ENCODE measurements around the gene EPYC. TPM values are rescaled to one million over a fixed set of nuclear protein-coding genes. Genes with fewer than 3 reads are reported as not detected.

Gene EPYC
- total and polyA plus RNA-seq, 2 donors (not counting 1 experiment from before 2014, with no cell fraction given) = not detected

DNA sequence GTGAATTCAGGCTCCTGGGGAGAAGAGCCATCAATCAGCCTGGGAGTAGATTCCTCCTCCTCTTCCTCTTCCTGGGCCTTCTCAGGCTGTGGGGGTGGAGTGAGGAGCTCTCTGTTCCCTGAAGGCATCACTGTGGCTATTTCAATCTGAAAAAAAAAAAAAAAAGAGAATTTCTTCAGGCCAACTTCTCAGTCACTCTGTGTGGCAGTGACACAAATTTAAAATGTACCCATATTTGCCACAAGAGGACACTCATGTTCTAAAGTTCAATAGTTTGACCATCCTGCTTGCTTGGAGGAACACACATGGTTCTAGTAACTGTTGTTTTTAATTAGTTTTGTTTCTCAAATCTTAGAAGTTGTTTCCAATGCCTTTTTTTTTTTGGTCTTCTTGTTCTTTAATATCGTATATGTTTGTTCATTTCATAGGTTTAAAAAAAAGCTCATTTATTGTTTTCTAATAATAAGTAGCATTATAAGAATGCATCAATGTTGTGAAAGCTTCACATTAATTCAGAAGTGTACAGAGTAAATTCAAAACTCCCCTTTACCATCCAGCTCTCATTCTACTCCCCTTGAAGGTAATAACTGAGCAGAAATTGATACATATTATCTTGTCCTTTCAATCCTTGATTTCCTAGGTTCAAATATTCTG lies 26.5 kb downstream of the EPYC start:
- Histone ChIP-seq H3K4me3 (ENCODE audit: control extremely low read depth in 1 of 5, extremely low read depth in 1 of 5, insufficient read depth in 1 of 5, low read depth in 2 of 5, low read length in 4 of 5) (no peak overlapping the region), H3K27ac (ENCODE audit: low read length in 2 of 2) (no peak overlapping the region), H3K9ac (ENCODE audit: low read length) (no peak overlapping the region), H3K79me2 (ENCODE audit: control insufficient read depth, insufficient read depth, low read length) (no peaks in the 10 kb centered on the region), H3K4me1 (ENCODE audit: control insufficient read depth in 2 of 2, insufficient read depth in 2 of 2, low read length in 2 of 2) (no peaks in the 10 kb centered on the region), H3K9me3 (ENCODE audit: control extremely low read depth in 1 of 3, control insufficient read depth in 2 of 3, insufficient read depth in 1 of 3, low read length in 2 of 3) (no peaks in the 10 kb centered on the region), H3K36me3 (replicated peaks in 1 of 2; ENCODE audit: control extremely low read depth in 1 of 2, control insufficient read depth in 1 of 2, extremely low read depth in 1 of 2, insufficient read depth in 2 of 2, low read length in 1 of 2) (no peaks in the 10 kb centered on the region), H2AFZ (ENCODE audit: insufficient read depth, low read depth, low read length, poor library complexity, severe bottlenecking) (no peak overlapping the region), H3K27me3 (replicated peaks in 1 of 4; ENCODE audit: control extremely low read depth in 1 of 4, control insufficient read depth in 3 of 4, insufficient read depth in 4 of 4, low read length in 3 of 4) (no peaks in the 10 kb centered on the region), H4K20me1 (ENCODE audit: control insufficient read depth, insufficient read depth, low read length, poor library complexity, severe bottlenecking) (no peaks in the 10 kb centered on the region), H3K4me2 (replicated peaks; ENCODE audit: low read depth, low read length, poor library complexity, severe bottlenecking) (no peak overlapping the region)
- DNase-seq = peak; percentile 15
- POLR2A ChIA-PET = no interaction called here
- Mint-ChIP-seq H3K27me3 (peaks cover 4% of the 10 kb centered on the region), H3K4me3 (no peak overlapping the region), H3K4me1 (no peaks in the 10 kb centered on the region), H3K27ac (no peak overlapping the region), H3K9me3 (ENCODE audit: insufficient read depth) (no peaks in the 10 kb centered on the region)
- CTCF ChIA-PET = interaction anchor here (0.6 to 1.0 kb wide), 3 partner anchors 8 to 348 kb away, joined by 3 read pairs; no protein-coding TSS in a partner anchor
- no CpG with 5 or more reads among the region's 1 CpG for WGBS (ENCODE audit: insufficient coverage)
- ATAC-seq (ENCODE audit: low read depth) = no peak
- intact Hi-C loops (cut with micrococcal nuclease) = loop anchor here (2.0 to 5.0 kb wide), 2 partner anchors 349 to 1674 kb away; no protein-coding TSS in a partner anchor
- TF ChIP-seq, protein P1, sequence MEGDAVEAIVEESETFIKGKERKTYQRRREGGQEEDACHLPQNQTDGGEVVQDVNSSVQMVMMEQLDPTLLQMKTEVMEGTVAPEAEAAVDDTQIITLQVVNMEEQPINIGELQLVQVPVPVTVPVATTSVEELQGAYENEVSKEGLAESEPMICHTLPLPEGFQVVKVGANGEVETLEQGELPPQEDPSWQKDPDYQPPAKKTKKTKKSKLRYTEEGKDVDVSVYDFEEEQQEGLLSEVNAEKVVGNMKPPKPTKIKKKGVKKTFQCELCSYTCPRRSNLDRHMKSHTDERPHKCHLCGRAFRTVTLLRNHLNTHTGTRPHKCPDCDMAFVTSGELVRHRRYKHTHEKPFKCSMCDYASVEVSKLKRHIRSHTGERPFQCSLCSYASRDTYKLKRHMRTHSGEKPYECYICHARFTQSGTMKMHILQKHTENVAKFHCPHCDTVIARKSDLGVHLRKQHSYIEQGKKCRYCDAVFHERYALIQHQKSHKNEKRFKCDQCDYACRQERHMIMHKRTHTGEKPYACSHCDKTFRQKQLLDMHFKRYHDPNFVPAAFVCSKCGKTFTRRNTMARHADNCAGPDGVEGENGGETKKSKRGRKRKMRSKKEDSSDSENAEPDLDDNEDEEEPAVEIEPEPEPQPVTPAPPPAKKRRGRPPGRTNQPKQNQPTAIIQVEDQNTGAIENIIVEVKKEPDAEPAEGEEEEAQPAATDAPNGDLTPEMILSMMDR (IDR thresholded peaks at IDR 0.05) = peak; percentile 44
- no peak for TF ChIP-seq EZH2 (IDR thresholded peaks at IDR 0.05; ENCODE audit: borderline replicate concordance, insufficient read depth, low read depth, low read length, poor library complexity, severe bottlenecking)

DNA sequence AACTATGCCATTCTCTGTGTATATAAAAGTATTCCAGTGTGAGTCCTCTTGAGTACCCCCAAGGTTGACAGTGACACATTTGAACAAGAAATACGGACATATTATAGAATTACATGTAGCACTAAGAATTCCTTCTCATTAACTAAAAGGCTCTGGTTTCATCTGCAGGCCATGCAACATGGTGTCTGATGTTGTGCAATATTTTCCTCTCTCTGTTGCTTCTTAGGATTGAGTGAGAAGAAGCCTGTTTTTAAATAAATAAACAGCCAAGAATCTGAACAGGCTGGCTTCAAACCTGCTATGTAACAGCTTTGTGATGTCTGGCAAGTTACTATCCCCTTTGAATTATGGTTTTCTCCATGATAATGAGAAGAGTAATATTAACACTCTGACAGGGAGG lies 27.5 kb downstream of the EPYC start:
- H3K4me3 Mint-ChIP-seq = no peak overlapping the region
- no peaks in the 10 kb centered on the region for H3K4me1 ChIP-seq (ENCODE audit: control insufficient read depth in 2 of 2, insufficient read depth in 2 of 2, low read length in 2 of 2)

More for the DNA sequence above, 27.5 kb downstream of the EPYC start:
- no peak for DNase-seq
- Mint-ChIP-seq H3K4me1 (no peaks in the 10 kb centered on the region), H3K9me3 (ENCODE audit: insufficient read depth) (no peaks in the 10 kb centered on the region), H3K27me3 (no peaks in the 10 kb centered on the region), H3K27ac (no peak overlapping the region)
- H3K4me2 ChIP-seq (replicated peaks; ENCODE audit: low read depth, low read length, poor library complexity, severe bottlenecking) = no peak overlapping the region
- H3K9me3 ChIP-seq (ENCODE audit: control extremely low read depth in 1 of 3, control insufficient read depth in 2 of 3, insufficient read depth in 1 of 3, low read length in 2 of 3) = no peaks in the 10 kb centered on the region
- H3K4me3 ChIP-seq (ENCODE audit: control extremely low read depth in 1 of 5, extremely low read depth in 1 of 5, insufficient read depth in 1 of 5, low read depth in 2 of 5, low read length in 4 of 5) = no peak overlapping the region
- no peaks in the 10 kb centered on the region for H3K27me3 ChIP-seq (replicated peaks in 1 of 4; ENCODE audit: control extremely low read depth in 1 of 4, control insufficient read depth in 3 of 4, insufficient read depth in 4 of 4, low read length in 3 of 4)
- ChIA-PET CTCF (interaction anchor here (1.1 kb wide), 1 partner anchor 350 kb away, joined by 3 read pairs; no protein-coding TSS in a partner anchor), POLR2A (no interaction called here)
- intact Hi-C loops (cut with micrococcal nuclease) = loop anchor here (5.0 kb wide), 1 partner anchor 1675 kb away; no protein-coding TSS in a partner anchor
- no peak overlapping the region for H3K9ac ChIP-seq (ENCODE audit: low read length)
- H3K36me3 ChIP-seq (replicated peaks in 1 of 2; ENCODE audit: control extremely low read depth in 1 of 2, control insufficient read depth in 1 of 2, extremely low read depth in 1 of 2, insufficient read depth in 2 of 2, low read length in 1 of 2) = no peaks in the 10 kb centered on the region
- H2AFZ ChIP-seq (ENCODE audit: insufficient read depth, low read depth, low read length, poor library complexity, severe bottlenecking) = no peak overlapping the region
- H3K27ac ChIP-seq (ENCODE audit: low read length in 2 of 2) = no peak overlapping the region
- WGBS (ENCODE audit: insufficient coverage) = no CpG with 5 or more reads among the region's 1 CpG
- H4K20me1 ChIP-seq (ENCODE audit: control insufficient read depth, insufficient read depth, low read length, poor library complexity, severe bottlenecking) = no peaks in the 10 kb centered on the region
- no peak for ATAC-seq (ENCODE audit: low read depth)
- no peaks in the 10 kb centered on the region for H3K79me2 ChIP-seq (ENCODE audit: control insufficient read depth, insufficient read depth, low read length)
- TF ChIP-seq, protein P1 (IDR thresholded peaks at IDR 0.05) = no peak
- no peak for TF ChIP-seq EZH2 (IDR thresholded peaks at IDR 0.05; ENCODE audit: borderline replicate concordance, insufficient read depth, low read depth, low read length, poor library complexity, severe bottlenecking)
